K562 (cell line): Measurements from ENCODE around the gene MBP. TPM values are rescaled to one million over a fixed set of nuclear protein-coding genes. Genes with fewer than 3 reads are reported as not detected.

ENCODE experiments used
- ATAC-seq: fragments of 200-7000 bp; cut with Tn5 transposase; 3 replicates; pipeline ENCODE4 v1.9.1; 2020; ENCODE audit warnings: moderate library complexity
- BruUV-seq: library from RNA; stranded (reverse); fragments of 400-500 nt; replicated peaks from 2 replicates; lab custom pipeline; 2021; lab: Mats Ljungman, UMichigan
- CTCF ChIA-PET: fragments of 300-600 bp; formaldehyde crosslinking; extraction: SDS; loops from one replicate; lab custom pipeline; 2021; ENCODE audit warnings: low intra/inter-chr PET ratio; lab: Yijun Ruan, JAX
- POLR2A ChIA-PET: fragments of 300-600, 350-650 bp; sonication (Branson Sonifier 250); formaldehyde crosslinking; extraction: SDS; loops from one replicate; lab custom pipeline; 2021; ENCODE audit warnings: antibody characterized with exemption, inconsistent platforms; lab: Yijun Ruan, JAX
- DNase-seq, 4 experiments: peaks; one replicate each; pipeline versions ENCODE4 v3.0.0 to v3.0.0-alpha.2; 2011 to 2018; ENCODE audit warnings: low spot score in 3 of 4, mixed read lengths in 3 of 4; ENCODE audit errors: extremely low read depth in 1 of 4
- FAIRE-seq: peaks from 2 replicates; lab custom pipeline; 2011; peaks lifted over from hg19 to GRCh38; lab: Jason Lieb, UNC
- H2AFZ ChIP-seq: 2 replicates; pipeline ENCODE4 v1.6.0; 2011; ENCODE audit warnings: low read depth, low read length, control low read depth, inconsistent platforms
- H3K27ac ChIP-seq: fragments of 200-600 bp; 3 replicates; pipeline ENCODE4 v1.8.0; 2011; ENCODE audit warnings: low read depth, mild to moderate bottlenecking, control low read depth, inconsistent platforms, low read length, moderate library complexity, mixed read lengths; ENCODE audit errors: extremely low read depth
- H3K27me3 ChIP-seq, 2 experiments: fragments of 300-600 bp in 1 of 2; 2 replicates in 1 of 2; 3 replicates in 1 of 2; pipeline versions ENCODE4 v1.6.0 to v1.8.0; 2011; ENCODE audit warnings: inconsistent platforms in 2 of 2, low read length in 2 of 2, mild to moderate bottlenecking in 1 of 2, mixed read lengths in 1 of 2, moderate library complexity in 1 of 2; ENCODE audit not compliant: control insufficient read depth in 2 of 2, insufficient read depth in 2 of 2
- H3K36me3 ChIP-seq: fragments of 300-600 bp; 3 replicates; pipeline ENCODE4 v1.8.0; 2011; ENCODE audit warnings: mild to moderate bottlenecking, low read length, inconsistent platforms; ENCODE audit not compliant: control insufficient read depth, insufficient read depth
- H3K4me1 ChIP-seq, 2 experiments: fragments of 200-600 bp in 1 of 2; replicated peaks in 1 of 2; 2 replicates in 1 of 2; 3 replicates in 1 of 2; pipeline versions ENCODE4 v1.5.1 to v1.8.0; 2011; ENCODE audit warnings: inconsistent platforms in 2 of 2, low read length in 2 of 2, mild to moderate bottlenecking in 1 of 2, mixed read lengths in 1 of 2, moderate library complexity in 1 of 2; ENCODE audit not compliant: control insufficient read depth in 2 of 2, insufficient read depth in 2 of 2
- H3K4me2 ChIP-seq: 2 replicates; pipeline ENCODE4 v1.6.1; 2011; ENCODE audit warnings: low read length, control low read depth, inconsistent platforms, mixed read lengths; ENCODE audit not compliant: insufficient read depth
- H3K4me3 ChIP-seq: fragments of 200-600 bp; sonication (generic), shearing (Covaris generic); 2 replicates; pipeline ENCODE4 v1.5.1; 2016; ENCODE audit warnings: control low read depth, inconsistent platforms
- H3K79me2 ChIP-seq: fragments of 200-600 bp; 3 replicates; pipeline ENCODE4 v1.8.0; 2011; ENCODE audit warnings: low read length, inconsistent platforms; ENCODE audit not compliant: control insufficient read depth, insufficient read depth
- H3K9ac ChIP-seq, 2 experiments: 2 replicates each; pipeline versions ENCODE4 v1.6.0 to v1.6.1; 2011; ENCODE audit warnings: low read depth in 2 of 2, low read length in 2 of 2, control low read depth in 1 of 2, inconsistent platforms in 1 of 2, mild to moderate bottlenecking in 1 of 2, mixed read lengths in 1 of 2; ENCODE audit not compliant: insufficient read depth in 1 of 2
- H3K9me1 ChIP-seq: one replicate; pipeline ENCODE4 v1.6.0; 2011; ENCODE audit warnings: inconsistent platforms, mild to moderate bottlenecking, low read length, moderate library complexity; ENCODE audit not compliant: control insufficient read depth, insufficient read depth
- H3K9me3 ChIP-seq: replicated peaks from 2 replicates; pipeline ENCODE4 v1.5.1; 2011; ENCODE audit warnings: low read depth, low read length, inconsistent platforms; ENCODE audit not compliant: control insufficient read depth, insufficient read depth
- H4K20me1 ChIP-seq: replicated peaks from 2 replicates; pipeline ENCODE4 v1.6.1; 2011; ENCODE audit warnings: low read length, inconsistent platforms, mixed read lengths; ENCODE audit not compliant: control insufficient read depth, insufficient read depth
- HBP1 ChIP-seq: fragments of 450-650 bp; formaldehyde crosslinking; IDR thresholded peaks from 2 replicates; pipeline ENCODE4 v1.4.0; 2022; ENCODE audit warnings: missing genetic modification characterization
- HINFP ChIP-seq: fragments of 450-650 bp; conservative IDR thresholded peaks from 2 replicates; pipeline ENCODE4 v1.6.1; 2016; ENCODE audit warnings: missing genetic modification characterization, low read depth, mild to moderate bottlenecking, control low read depth, missing compliant biosample characterization
- IRF2 ChIP-seq: sonication (generic); formaldehyde crosslinking; IDR thresholded peaks from 2 replicates; pipeline ENCODE4 v1.8.1; 2022; ENCODE audit warnings: mild to moderate bottlenecking, missing genetic modification reagents
- KDM2B ChIP-seq: fragments of 250-450 bp; sonication (Bioruptor Pico); IDR thresholded peaks from 2 replicates; pipeline ENCODE4 v1.8.0; 2021; ENCODE audit warnings: mild to moderate bottlenecking, moderate library complexity
- LARP7 ChIP-seq: fragments of 450-650 bp; IDR thresholded peaks from 2 replicates; pipeline ENCODE4 v1.6.1; 2016
- PHF8 ChIP-seq: fragments of 200-600 bp; sonication (generic); IDR thresholded peaks from 2 replicates; pipeline ENCODE4 v1.6.1; 2012; ENCODE audit warnings: mixed run types, mild to moderate bottlenecking, inconsistent platforms, low read length, moderate library complexity, borderline replicate concordance
- PML ChIP-seq: IDR thresholded peaks from 2 replicates; pipeline ENCODE4 v1.6.1; 2012; ENCODE audit warnings: low read length, inconsistent platforms
- PRPF4 ChIP-seq: fragments of 200-400 bp; formaldehyde crosslinking; IDR thresholded peaks from one replicate; pipeline ENCODE4 v1.6.1; 2017; ENCODE audit warnings: low read length, low read depth, mild to moderate bottlenecking; ENCODE audit not compliant: insufficient read depth, poor library complexity, severe bottlenecking
- THRAP3 ChIP-seq: fragments of 450-650 bp; IDR thresholded peaks from 2 replicates; pipeline ENCODE4 v1.6.1; 2016; ENCODE audit warnings: mild to moderate bottlenecking, inconsistent platforms, borderline replicate concordance
- TRIM25 ChIP-seq: fragments of 450-650 bp; IDR thresholded peaks from 2 replicates; pipeline ENCODE4 v1.7.0; 2016; ENCODE audit warnings: borderline replicate concordance
- ZNF354B ChIP-seq: fragments of 250-450 bp; sonication (Bioruptor Pico); IDR thresholded peaks from 2 replicates; pipeline ENCODE4 v1.4.0; 2020
- ZNF398 ChIP-seq: fragments of 250-450 bp; sonication (Bioruptor Pico); IDR thresholded peaks from 2 replicates; pipeline ENCODE4 v1.8.0; 2021; ENCODE audit warnings: moderate library complexity, mild to moderate bottlenecking, inconsistent platforms
- WGBS: fragments of 100-300 bp; shearing (Covaris generic); methylation state at CpG from one replicate; pipeline ENCODE4 v1.1.6; 2016; ENCODE audit warnings: low coverage, mixed read lengths; ENCODE audit not compliant: insufficient coverage; ENCODE audit errors: missing lambda C conversion rate; 5-methylcytosine and 5-hydroxymethylcytosine counted together
- in situ Hi-C: fragments of 300-500 bp; cut with MboI; formaldehyde crosslinking; loops from 4 replicates; pipeline ENCODE4 v1.15.0; 2018; ENCODE audit warnings: inconsistent platforms, mixed read lengths
- intact Hi-C: fragments of 100-400 bp; cut with micrococcal nuclease; formaldehyde crosslinking; loops from 2 replicates; pipeline ENCODE4 v1.14.2; 2022
- polyA plus RNA-seq, 8 experiments: library from polyadenylated mRNA; depleted of rRNA in 4 of 8; stranded (reverse) in 5 of 8; unstranded in 3 of 8; fragments of >200 nt; fragmentation: Nextera tagmentation in 2 of 8; fragmentation: Illumina TruSeq in 1 of 8; extraction: Ambion mirVana in 2 of 8; extraction: Trizol in 1 of 8; gene quantifications; 2 replicates each; pipeline versions ENCODE4 v1.2.1 to v1.2.3, GENCODE V29; 2011 to 2014; ENCODE audit warnings: inconsistent platforms in 1 of 8, missing spikeins in 1 of 8
- total RNA-seq, 7 experiments: library from RNA; depleted of rRNA in 6 of 7; stranded (reverse); fragments of >200 nt in 6 of 7; fragmentation: Illumina TruSeq in 2 of 7; extraction: Trizol in 2 of 7; gene quantifications; 2 replicates each; pipeline versions ENCODE4 v1.2.1 to v1.2.3, GENCODE V29; 2011 to 2021; ENCODE audit warnings: low replicate concordance in 1 of 7

The MBP gene
- total and polyA plus RNA-seq, 9 of the 15 experiments (the other 6 are each of a cell fraction or from before 2014, with no cell fraction given), result 0.09 TPM; not detected in 8

- Histone ChIP-seq H3K9ac (no peak overlapping the region), H3K9me3 (no peaks in the 10 kb centered on the region), H3K27me3 (no peaks in the 10 kb centered on the region), H4K20me1 (no peaks in the 10 kb centered on the region), H3K27ac (no peak overlapping the region), H3K4me1 (no peaks in the 10 kb centered on the region; a peak in 1 of 5 replicates), H3K79me2 (no peaks in the 10 kb centered on the region), H3K9me1 (no peaks in the 10 kb centered on the region), H3K4me2 (no peak overlapping the region), H2AFZ (no peak overlapping the region), H3K4me3 (no peak overlapping the region), H3K36me3 (peaks cover 7% of the 10 kb centered on the region; the same call in 1 of the 3 replicates)
- no peak for ATAC-seq
- CTCF ChIA-PET, result no interaction called here
- in situ Hi-C loops (no loop called here), intact Hi-C loops (no loop called here)
- no peak for DNase-seq
- WGBS, result 92% methylated on average over 6 of the region's 6 CpGs
- POLR2A ChIA-PET, result no interaction called here
- BruUV-seq, result no TSS peak
- FAIRE-seq, result no peak
- no peak for TF ChIP-seq PML
- TF ChIP-seq PRPF4, result no peak
- TF ChIP-seq ZNF398 (CRISPR knock-in tag), result no peak
- TF ChIP-seq HBP1 (CRISPR knock-in tag), result no peak
- TF ChIP-seq LARP7, result no peak
- no peak for TF ChIP-seq ZNF354B
- no peak for TF ChIP-seq THRAP3
- TF ChIP-seq HINFP, result no peak
- TF ChIP-seq IRF2, result no peak
- no peak for TF ChIP-seq KDM2B (CRISPR knock-in tag)
- no peak for TF ChIP-seq PHF8
- no peak for TF ChIP-seq TRIM25
These were observed 188.8 kb downstream of the MBP start for GRCh38 chr18:76943542-76944339.
